ENCODE measurements around the gene TBC1D21.
A peak's percentile ranks its signal among the peaks of the same experiment; 100 is the strongest.

Gene TBC1D21

DNA sequence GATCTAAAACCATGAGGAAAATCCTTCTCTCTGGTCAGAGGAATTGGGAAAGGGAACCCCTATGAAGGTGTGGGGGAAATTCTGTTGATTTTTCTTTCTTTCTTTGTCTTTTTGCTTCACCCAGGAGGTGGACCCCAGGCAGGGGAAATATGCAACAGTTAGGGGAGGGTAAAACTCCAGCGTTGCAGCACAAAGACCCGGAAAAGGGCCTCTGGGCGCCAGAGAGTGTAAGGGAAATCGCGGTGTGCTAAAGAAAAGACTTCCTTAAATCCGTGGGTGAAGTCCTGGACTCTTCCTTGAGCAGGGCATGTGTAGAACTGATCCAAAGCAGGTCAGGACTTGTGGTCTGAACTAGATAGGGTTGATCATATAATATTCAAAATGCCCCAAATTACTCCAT is 11.1 kb upstream of the TBC1D21 start:
- DNase-seq (ENCODE audit: low spot score): no peak

DNA sequence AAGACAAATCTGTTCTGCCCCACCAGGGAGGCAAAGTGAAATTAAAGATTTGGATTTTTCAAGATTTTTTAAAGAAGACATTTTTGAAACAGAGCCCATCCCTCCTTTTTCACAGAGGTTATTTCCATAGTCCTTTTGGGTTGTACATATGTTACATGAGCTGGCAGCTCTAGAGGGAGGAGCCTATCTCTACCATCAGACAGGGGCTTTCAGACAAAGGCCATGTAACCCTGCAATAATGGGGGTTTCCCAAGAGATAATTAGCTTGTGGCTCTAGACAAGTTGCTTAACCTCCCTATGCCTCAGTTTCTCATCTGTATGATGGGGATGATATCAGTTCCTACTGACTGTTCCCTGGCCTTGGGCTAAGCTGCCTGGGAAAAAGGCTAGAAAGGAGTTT is 8.0 kb upstream of the TBC1D21 start:
- DNase-seq (ENCODE audit: low spot score): no peak

DNA sequence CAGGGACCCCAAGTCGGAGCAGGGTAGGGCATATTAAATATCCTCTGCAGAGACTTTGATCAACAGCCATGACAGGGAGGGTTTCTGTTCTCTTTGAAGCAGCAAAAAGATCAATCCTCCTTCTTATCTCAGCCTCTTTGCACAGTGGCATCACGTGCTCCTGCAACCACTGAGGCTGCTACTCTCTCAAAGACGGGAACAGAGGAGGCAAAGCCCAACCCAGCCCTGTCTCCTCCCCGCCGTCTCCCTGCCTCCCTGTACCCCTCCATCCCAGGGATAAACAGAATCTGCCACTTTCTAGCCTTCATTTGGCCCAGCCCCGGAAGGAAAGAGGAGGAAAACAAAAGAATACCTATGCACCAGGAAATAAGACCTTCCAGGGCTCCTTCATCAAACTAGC is 7.5 kb upstream of the TBC1D21 start:
- no peak for DNase-seq (ENCODE audit: low spot score)

GRCh38 chr15:73866481-73866880 is 6.9 kb upstream of the TBC1D21 start:
- no peak for DNase-seq (ENCODE audit: low spot score)

DNA sequence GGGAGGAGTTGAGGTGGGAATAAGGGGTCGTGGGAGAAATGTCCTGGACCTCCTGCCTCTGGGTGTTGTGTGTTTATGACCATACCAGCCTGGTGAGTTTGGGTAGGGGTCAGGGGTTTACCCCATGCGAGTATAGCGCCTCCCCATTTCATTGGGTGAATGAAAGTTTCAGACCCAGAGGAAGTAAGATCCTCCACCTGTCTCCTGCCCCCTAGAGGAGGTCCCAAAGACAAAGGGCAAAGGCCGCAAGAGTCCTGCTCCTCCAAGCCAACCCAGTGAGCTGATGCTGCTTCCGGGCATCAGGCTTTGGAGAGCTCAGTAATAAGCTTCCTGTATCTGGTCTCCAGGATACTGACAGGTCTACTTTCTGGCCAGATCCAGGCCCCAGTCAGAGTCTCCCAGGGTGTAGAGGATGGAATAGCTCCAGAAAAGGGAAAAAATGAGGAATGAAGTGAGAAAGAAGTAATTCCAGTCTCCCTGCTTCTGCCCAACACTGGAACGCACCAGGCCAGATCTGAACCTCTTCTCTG is 6.4 kb upstream of the TBC1D21 start:
- no peak for DNase-seq (ENCODE audit: low spot score)

DNA sequence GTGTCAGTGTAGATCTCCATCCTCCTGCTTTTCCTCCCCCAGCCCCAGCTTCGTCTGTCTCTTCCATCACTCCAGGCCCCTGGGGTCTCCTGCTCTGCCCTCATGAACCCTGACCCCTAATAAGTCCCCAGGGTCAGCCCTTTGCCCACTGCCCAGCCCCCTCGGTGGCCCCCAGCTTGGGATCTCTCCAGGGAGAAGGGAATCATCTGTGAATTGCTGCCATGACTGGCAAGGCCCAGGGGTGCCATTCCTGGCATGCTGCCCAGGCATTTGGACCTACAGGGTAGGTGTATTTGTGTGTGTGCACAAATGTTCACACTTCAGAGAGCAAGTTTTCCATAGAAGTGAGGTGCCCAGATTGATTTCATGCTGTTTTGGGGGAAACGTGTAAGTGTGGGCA is 5.9 kb upstream of the TBC1D21 start:
- DNase-seq (ENCODE audit: low spot score): no peak

GRCh38 chr15:73867956-73868355 is 5.4 kb upstream of the TBC1D21 start:
- no peak for DNase-seq (ENCODE audit: low spot score)

DNA sequence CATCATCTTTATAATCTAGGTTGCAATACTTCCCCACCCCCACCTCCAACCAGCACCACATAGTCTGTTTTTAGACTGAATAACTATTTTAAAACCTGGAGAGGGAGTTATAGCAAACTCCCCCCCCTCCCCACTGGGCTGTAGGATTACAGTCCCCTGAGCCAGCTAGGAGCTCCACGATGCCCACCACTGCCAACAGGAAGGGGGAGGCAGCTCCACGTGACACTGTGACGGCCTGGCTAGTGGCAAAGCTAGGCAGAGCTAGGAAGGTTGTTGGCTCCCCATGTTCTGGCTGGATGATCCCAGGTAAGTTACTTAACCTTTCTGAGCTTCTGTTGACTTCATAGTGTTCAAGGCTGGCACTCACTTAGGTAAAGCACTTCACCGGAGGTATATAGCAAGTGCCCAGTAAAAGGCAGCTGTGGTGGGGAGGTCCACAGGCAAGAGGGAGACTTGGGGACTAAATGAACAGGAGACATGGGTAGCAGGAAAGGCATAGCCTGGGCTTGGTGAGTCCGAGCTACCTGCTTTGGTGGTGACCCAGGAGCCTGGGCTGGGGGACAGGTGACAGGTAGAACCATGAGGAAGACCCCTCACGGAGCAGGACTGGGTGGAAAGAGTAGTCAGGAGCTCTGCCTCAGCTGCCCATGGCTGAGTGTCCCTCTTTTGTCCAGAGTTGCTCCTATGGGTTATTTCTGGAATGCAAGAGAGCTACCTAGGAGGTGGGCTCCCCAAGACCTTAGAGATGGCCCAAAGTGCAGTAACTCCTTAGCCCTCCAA is 4.0 kb upstream of the TBC1D21 start:
- DNase-seq (ENCODE audit: low spot score): no peak

- DNase-seq (ENCODE audit: low spot score): no peak
These were observed 2.5 kb upstream of the TBC1D21 start for GRCh38 chr15:73870700-73871408.

DNA sequence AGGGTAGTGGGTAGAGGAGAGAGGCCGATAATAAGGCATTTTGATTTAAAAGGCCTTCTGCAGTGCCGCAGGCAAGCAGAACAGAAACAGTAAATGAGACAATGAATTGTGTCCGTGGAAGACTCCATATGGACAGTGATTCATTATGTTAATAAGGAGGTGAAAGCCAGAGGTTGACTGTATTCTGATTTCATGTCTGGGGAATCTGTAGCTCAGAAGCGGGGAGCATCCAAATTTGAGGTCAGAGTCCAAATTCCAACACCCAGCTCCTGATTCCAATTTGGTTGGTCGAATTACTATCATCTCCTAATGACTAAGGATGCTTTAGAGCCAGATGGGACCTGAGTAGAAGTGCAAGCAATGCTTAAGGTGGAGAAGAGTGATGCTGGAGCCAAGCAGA is 1.0 kb upstream of the TBC1D21 start:
- no peak for DNase-seq (ENCODE audit: low spot score)

- DNase-seq (ENCODE audit: low spot score): peak; percentile 46
These were observed 636 bp downstream of the TBC1D21 start for GRCh38 chr15:73873889-73874511.

- DNase-seq (ENCODE audit: low spot score): no peak
These were observed 6.1 kb downstream of the TBC1D21 start for GRCh38 chr15:73879426-73879825.

GRCh38 chr15:73881579-73882320 is 8.4 kb downstream of the TBC1D21 start:
- no peak for DNase-seq (ENCODE audit: low spot score)

- no peak for DNase-seq (ENCODE audit: low spot score)
These were observed 9.5 kb downstream of the TBC1D21 start for GRCh38 chr15:73882761-73883419.

DNA sequence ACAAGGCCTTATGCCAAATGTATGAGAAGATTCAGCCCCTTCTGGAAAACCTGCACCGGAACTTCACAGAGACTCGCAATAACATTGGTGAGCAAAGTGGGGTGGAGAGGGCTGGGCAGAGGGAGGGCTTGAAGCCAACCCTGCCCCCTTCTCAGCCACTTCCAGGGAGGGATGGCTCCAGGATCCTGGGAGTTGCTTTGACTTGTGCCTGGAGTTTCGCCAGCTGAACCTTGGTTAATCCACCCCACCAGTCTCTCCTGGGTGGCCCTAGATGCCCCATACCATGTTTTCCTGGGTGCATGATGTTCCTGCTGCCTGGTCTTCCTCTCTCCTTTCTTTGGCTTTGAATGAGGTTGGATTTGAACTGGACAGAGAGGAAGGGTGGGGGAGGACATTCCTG is 10.8 kb downstream of the TBC1D21 start:
- DNase-seq (ENCODE audit: low spot score): no peak

DNA sequence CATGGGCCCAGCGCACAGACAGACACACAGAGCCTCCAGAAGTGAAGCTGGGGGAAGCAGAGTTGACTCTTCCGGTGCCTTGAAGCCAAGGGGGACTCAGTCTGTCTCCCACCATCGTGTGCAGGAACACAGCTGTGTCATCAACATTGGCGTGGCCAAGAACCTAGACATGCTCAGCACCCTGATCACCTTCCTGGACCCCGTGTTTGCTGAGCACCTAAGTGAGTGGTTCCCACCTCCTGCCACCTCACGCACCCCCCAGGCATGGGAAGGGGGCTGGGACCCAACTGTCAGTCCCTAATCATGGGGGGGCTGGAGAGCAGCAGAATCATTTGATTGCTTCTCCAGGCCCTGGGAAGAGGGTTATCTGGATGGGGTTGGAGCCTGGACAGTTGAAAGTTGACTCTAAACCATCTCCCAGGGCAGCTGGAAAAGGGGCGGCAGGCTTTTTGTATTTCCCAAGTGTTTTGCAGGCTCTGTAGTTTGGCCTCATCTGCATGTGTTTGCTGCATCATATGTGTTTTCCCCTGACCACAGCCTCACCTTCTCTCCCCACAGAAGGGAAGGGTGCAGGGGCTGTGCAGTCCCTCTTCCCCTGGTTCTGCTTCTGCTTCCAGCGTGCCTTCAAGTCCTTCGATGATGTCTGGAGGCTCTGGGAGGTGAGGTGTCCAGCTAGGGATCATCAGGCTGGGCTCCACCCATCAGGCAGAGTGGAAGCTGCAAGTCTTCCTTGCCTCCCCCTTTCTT is 12.8 kb downstream of the TBC1D21 start:
- DNase-seq (ENCODE audit: low spot score): no peak

GRCh38 chr15:73886717-73887345 is 13.5 kb downstream of the TBC1D21 start:
- no peak for DNase-seq (ENCODE audit: low spot score)

DNA sequence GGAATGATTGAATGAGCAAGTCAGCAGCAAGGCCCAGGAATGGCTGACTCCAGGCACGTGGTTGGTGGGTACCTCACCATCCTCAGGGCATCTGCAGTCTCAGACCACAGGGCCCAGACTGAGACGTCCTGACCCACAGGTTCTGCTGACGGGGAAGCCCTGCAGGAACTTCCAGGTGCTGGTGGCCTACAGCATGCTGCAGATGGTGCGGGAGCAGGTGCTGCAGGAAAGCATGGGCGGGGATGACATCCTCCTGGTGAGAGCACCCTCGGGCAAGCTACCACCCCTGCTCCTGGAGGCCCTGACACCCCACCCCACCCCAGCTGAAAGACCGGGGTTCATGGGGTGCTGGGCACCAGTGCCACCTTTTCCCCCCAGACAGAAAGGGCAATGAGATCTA is 14.1 kb downstream of the TBC1D21 start:
- no peak for DNase-seq (ENCODE audit: low spot score)

DNA sequence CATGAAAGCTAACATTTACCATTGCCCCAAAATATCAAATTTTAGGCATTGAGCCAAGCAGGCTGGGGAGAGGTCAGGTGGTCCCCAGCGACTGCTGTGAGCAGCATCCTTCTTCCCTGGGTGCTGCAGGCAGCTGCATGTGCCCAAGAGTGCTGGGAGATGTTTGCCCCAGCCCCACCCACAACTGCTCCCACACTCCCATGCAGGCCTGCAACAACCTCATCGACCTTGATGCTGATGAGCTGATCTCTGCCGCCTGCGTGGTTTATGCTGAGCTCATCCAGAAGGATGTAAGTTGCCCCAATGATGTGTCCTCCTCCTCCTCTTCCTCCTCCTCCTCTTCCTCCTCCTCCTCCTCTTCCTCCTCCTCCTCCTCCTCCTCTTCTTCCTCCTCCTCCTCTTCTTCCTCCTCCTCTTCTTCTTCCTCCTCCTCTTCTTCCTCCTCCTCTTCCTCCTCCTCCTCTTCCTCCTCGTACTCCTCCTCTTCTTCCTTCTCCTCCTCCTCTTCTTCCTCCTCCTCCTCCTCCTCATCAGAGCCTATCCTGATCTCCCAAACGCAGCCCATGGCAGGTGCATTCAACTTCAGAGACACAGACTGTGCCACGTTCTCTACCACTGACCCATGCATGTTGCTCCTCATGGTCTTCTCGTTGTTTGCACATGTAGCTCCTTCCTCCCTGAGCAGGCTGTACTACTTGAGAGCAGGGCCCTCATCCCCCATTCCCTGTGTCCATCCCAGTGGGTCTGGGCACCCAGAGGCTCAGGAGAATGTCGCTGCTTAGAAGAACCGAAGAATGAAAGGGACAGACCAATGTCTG is 15.1 kb downstream of the TBC1D21 start:
- no peak for DNase-seq (ENCODE audit: low spot score)
